ENCODE results near the gene PTPRM. TPM values are rescaled to one million over a fixed set of nuclear protein-coding genes. Genes with fewer than 3 reads are reported as not detected.

PTPRM gene
- total RNA-seq, 1 experiment from 2014 or later: 11.1 TPM

- ATAC-seq: no peak
- Mint-ChIP-seq H3K4me3 (no peak overlapping the region), H3K27ac (peak overlapping the region; percentile 80), H3K4me1 (peaks cover 47% of the 10 kb centered on the region), H3K36me3 (peaks cover 21% of the 10 kb centered on the region), H3K9me3 (peaks cover 21% of the 10 kb centered on the region), H3K27me3 (ENCODE audit: low read depth) (no peaks in the 10 kb centered on the region)
- TF ChIP-seq IRF1 (CRISPR knock-in tag; IDR thresholded peaks at IDR 0.05) (no peak), ATF6 (CRISPR knock-in tag; IDR thresholded peaks at IDR 0.05) (no peak), ATF2 (CRISPR knock-in tag; IDR thresholded peaks at IDR 0.05; ENCODE audit: borderline replicate concordance, low read depth) (no peak), CREB1 (CRISPR knock-in tag; IDR thresholded peaks at IDR 0.05) (no peak), ARID4B (CRISPR knock-in tag; IDR thresholded peaks at IDR 0.05; ENCODE audit: borderline replicate concordance) (no peak), USF1 (CRISPR knock-in tag; IDR thresholded peaks at IDR 0.05) (no peak), ZNF232 (CRISPR knock-in tag; IDR thresholded peaks at IDR 0.05) (no peak), ESRRA (CRISPR knock-in tag; IDR thresholded peaks at IDR 0.05; ENCODE audit: borderline replicate concordance) (no peak), SMAD4 (CRISPR knock-in tag; IDR thresholded peaks at IDR 0.05) (no peak), ETV6 (CRISPR knock-in tag; IDR thresholded peaks at IDR 0.05) (no peak), ATF3 (CRISPR knock-in tag; conservative IDR thresholded peaks at IDR 0.05) (no peak), ZNF671 (CRISPR knock-in tag; IDR thresholded peaks at IDR 0.05) (no peak), PRRX2 (CRISPR knock-in tag; IDR thresholded peaks at IDR 0.05) (no peak), JUN (CRISPR knock-in tag; IDR thresholded peaks at IDR 0.05) (no peak)
- CTCF ChIA-PET: no interaction called here
- POLR2A ChIA-PET: no interaction called here
- no peak for DNase-seq (ENCODE audit: low spot score)
Observed at GRCh38 chr18:7742224-7742623, 175.1 kb downstream of the PTPRM start.

GRCh38 chr18:7743256-7743655, 176.1 kb downstream of the PTPRM start:
- ATAC-seq: no peak
- ChIA-PET POLR2A (no interaction called here), CTCF (interaction anchor here (1.0 kb wide), 1 partner anchor 47 kb away, joined by 3 read pairs; no protein-coding TSS in a partner anchor)
- Mint-ChIP-seq H3K4me1 (peaks cover 47% of the 10 kb centered on the region), H3K36me3 (peaks cover 23% of the 10 kb centered on the region), H3K27ac (no peak overlapping the region), H3K4me3 (no peak overlapping the region), H3K27me3 (ENCODE audit: low read depth) (no peaks in the 10 kb centered on the region), H3K9me3 (peaks cover 21% of the 10 kb centered on the region)
- no peak for DNase-seq (ENCODE audit: low spot score)
- TF ChIP-seq ZMAT4 (CRISPR knock-in tag; IDR thresholded peaks at IDR 0.05) (no peak), PREB (CRISPR knock-in tag; IDR thresholded peaks at IDR 0.05; ENCODE audit: borderline replicate concordance) (no peak), MAX (CRISPR knock-in tag; IDR thresholded peaks at IDR 0.05) (no peak), ZNF138 (CRISPR knock-in tag; conservative IDR thresholded peaks at IDR 0.05) (no peak), SP1 (CRISPR knock-in tag; conservative IDR thresholded peaks at IDR 0.05) (no peak), EMX1 (CRISPR knock-in tag; IDR thresholded peaks at IDR 0.05) (no peak), ZNF423 (CRISPR knock-in tag; IDR thresholded peaks at IDR 0.05) (no peak), CREB1 (CRISPR knock-in tag; IDR thresholded peaks at IDR 0.05) (no peak), SMAD3 (CRISPR knock-in tag; IDR thresholded peaks at IDR 0.05; ENCODE audit: borderline replicate concordance) (no peak), ZNF232 (CRISPR knock-in tag; IDR thresholded peaks at IDR 0.05) (no peak), ZNF671 (CRISPR knock-in tag; IDR thresholded peaks at IDR 0.05) (no peak), NR3C1 (CRISPR knock-in tag; conservative IDR thresholded peaks at IDR 0.05; ENCODE audit: low read depth) (no peak), TEAD1 (CRISPR knock-in tag; IDR thresholded peaks at IDR 0.05) (no peak), ETV6 (CRISPR knock-in tag; IDR thresholded peaks at IDR 0.05) (no peak)
